Neutrophil (primary cell): ENCODE measurements around the gene GRIK3.

Source experiments
- H3K27ac ChIP-seq: fragments of 200-600 bp; sonication (generic); 2 replicates; pipeline ENCODE4 v1.5.1; 2016; ENCODE audit warnings: mild to moderate bottlenecking, moderate library complexity
- H3K27me3 ChIP-seq: fragments of 200-600 bp; sonication (generic); 2 replicates; pipeline ENCODE4 v1.6.0; 2016; ENCODE audit warnings: mild to moderate bottlenecking
- H3K36me3 ChIP-seq: fragments of 200-600 bp; sonication (generic); 2 replicates; pipeline ENCODE4 v1.5.1; 2017
- H3K4me1 ChIP-seq, 2 experiments: fragments of 200-600 bp in 1 of 2; sonication (generic) in 1 of 2; 1 replicate in 1 of 2; 2 replicates in 1 of 2; pipeline versions ENCODE4 v1.5.1 to v1.6.1; 2013 to 2016; ENCODE audit warnings: low read depth in 1 of 2, low read length in 1 of 2, mild to moderate bottlenecking in 1 of 2, moderate library complexity in 1 of 2; ENCODE audit not compliant: control insufficient read depth in 1 of 2, insufficient read depth in 1 of 2
- H3K4me3 ChIP-seq, 2 experiments: fragments of 200-600 bp in 1 of 2; sonication (generic) in 1 of 2; 1 replicate in 1 of 2; 2 replicates in 1 of 2; pipeline ENCODE4 v1.5.1; 2013 to 2016; ENCODE audit warnings: low read depth in 1 of 2, low read length in 1 of 2, mild to moderate bottlenecking in 1 of 2, moderate library complexity in 1 of 2
- H3K9me3 ChIP-seq: fragments of 200-600 bp; sonication (generic); 2 replicates; pipeline ENCODE4 v1.5.1; 2016
- CTCF ChIP-seq: fragments of 200-600 bp; sonication (generic); IDR thresholded peaks from 2 replicates; pipeline ENCODE4 v1.5.1; 2016; ENCODE audit warnings: antibody characterized with exemption

GRIK3 gene

GRCh38 chr1:36766481-36766880 lies 267.8 kb downstream of the GRIK3 start:
- no peak overlapping the region for H3K4me3 ChIP-seq
- H3K27ac ChIP-seq: no peak overlapping the region
- H3K9me3 ChIP-seq: no peaks in the 10 kb centered on the region
- no peak for TF ChIP-seq CTCF
- H3K4me1 ChIP-seq: no peaks in the 10 kb centered on the region
- H3K36me3 ChIP-seq: no peaks in the 10 kb centered on the region
- H3K27me3 ChIP-seq: peaks cover 61% of the 10 kb centered on the region

DNA sequence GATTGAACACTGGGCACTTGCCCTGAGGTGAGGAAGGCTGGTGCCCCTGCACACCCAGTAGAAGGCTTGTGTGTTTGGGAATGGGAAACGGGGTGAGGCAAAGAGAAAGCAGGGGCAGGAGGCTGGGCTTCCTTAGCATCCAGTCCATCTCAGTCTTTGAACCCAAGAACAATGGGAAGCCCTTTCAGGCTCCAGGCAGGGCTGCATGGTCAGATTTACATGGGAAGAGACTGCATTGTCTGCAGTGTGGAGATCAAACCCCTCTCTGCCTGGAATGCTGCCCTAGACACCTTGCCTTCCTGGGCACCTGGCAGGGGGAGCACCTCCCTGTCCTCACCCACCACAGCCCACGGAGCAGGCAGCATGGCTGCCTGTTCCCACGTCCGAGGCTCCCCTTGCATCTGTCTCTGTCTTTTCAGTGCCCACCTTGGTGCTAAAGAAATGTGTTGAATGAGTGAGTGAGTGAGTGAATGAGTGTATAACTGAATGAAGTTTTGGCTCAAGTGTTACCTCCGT lies 268.5 kb downstream of the GRIK3 start:
- Histone ChIP-seq H3K4me1 (no peaks in the 10 kb centered on the region), H3K36me3 (no peaks in the 10 kb centered on the region), H3K27me3 (peaks cover 55% of the 10 kb centered on the region), H3K27ac (no peak overlapping the region), H3K9me3 (no peaks in the 10 kb centered on the region), H3K4me3 (no peak overlapping the region)
- TF ChIP-seq CTCF: no peak

DNA sequence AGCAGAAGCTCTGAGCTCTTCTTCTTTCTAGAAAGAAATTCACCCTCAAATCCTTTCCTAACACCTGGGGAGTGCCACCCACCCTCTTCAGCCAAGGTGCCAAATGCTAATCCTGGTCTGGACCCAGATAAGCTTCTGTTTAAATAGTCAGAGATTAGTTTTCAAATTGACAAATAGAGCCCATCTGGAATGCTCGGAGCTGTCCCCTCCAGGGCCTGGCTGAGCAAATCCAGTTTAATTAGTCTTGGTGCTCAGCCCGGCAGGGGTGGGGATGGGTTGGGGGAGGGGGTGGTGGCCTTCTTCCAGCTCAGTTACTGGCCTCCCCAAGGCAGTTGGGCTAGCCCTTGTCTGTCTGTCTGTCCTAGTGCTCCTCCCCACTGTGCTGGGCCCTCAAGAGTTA lies 269.5 kb downstream of the GRIK3 start:
- TF ChIP-seq CTCF: no peak
- Histone ChIP-seq H3K27ac (no peak overlapping the region), H3K36me3 (no peaks in the 10 kb centered on the region), H3K4me1 (no peaks in the 10 kb centered on the region), H3K4me3 (no peak overlapping the region), H3K27me3 (peaks cover 51% of the 10 kb centered on the region), H3K9me3 (no peaks in the 10 kb centered on the region)

GRCh38 chr1:36763771-36764170 lies 270.5 kb downstream of the GRIK3 start:
- Histone ChIP-seq H3K4me1 (no peaks in the 10 kb centered on the region), H3K27ac (no peak overlapping the region), H3K36me3 (no peaks in the 10 kb centered on the region), H3K27me3 (peaks cover 42% of the 10 kb centered on the region), H3K4me3 (no peak overlapping the region), H3K9me3 (no peaks in the 10 kb centered on the region)
- TF ChIP-seq CTCF: no peak

DNA sequence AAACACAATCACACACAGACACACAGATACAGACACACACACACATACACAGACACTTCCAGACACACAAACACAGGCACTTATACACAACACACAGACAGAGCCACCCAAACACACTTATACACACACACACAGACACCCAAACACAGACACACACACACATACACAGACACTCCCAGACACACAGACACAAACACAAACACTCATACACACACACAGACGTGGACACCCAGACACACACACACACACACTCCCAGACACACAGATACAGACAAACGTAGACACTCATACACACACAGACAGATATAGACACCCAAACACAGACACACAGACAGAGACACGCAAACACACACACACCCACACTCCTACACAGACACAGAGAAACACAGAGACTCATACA lies 272.1 kb downstream of the GRIK3 start:
- no peaks in the 10 kb centered on the region for H3K9me3 ChIP-seq
- H3K27me3 ChIP-seq: peaks cover 47% of the 10 kb centered on the region
- H3K4me1 ChIP-seq: no peaks in the 10 kb centered on the region
- H3K36me3 ChIP-seq: no peaks in the 10 kb centered on the region
- no peak for TF ChIP-seq CTCF
- no peak overlapping the region for H3K27ac ChIP-seq
- H3K4me3 ChIP-seq: no peak overlapping the region

DNA sequence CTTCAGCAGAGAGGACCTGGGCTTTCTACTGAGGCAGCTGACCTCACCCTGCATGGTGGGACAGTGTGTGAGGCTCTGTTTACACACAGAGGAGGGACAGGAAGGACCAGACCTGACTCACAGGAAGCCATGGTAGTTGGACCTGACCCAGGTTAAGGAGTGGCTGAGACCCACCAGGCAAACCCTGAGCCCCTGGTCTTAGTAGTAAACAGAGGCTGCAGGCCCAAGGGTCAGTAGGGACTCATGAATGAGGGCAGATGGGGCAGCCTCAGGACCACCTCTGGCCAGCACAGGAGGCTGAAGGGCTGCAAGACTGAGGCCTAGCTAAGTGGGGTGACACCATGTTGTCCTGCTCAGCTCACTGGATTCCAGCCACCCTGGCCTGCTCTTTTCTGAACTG lies 273.2 kb downstream of the GRIK3 start:
- no peak for TF ChIP-seq CTCF
- no peaks in the 10 kb centered on the region for H3K4me1 ChIP-seq

More for the DNA sequence above, 273.2 kb downstream of the GRIK3 start:
- no peak overlapping the region for H3K4me3 ChIP-seq
- no peaks in the 10 kb centered on the region for H3K36me3 ChIP-seq
- no peaks in the 10 kb centered on the region for H3K9me3 ChIP-seq
- H3K27me3 ChIP-seq: peaks cover 42% of the 10 kb centered on the region
- H3K27ac ChIP-seq: no peak overlapping the region
